Measurements from ENCODE around the gene RAB1A. TPM values are rescaled to one million over a fixed set of nuclear protein-coding genes. Genes with fewer than 3 reads are reported as not detected.

The RAB1A gene
- polyA plus RNA-seq, 3 donors, result 215 to 251 (median 237) TPM

- no peak for DNase-seq
Measured at GRCh38 chr2:65101071-65101470, 28.8 kb downstream of the RAB1A start.

- DNase-seq, result no peak
Measured at GRCh38 chr2:65098741-65099140, 31.2 kb downstream of the RAB1A start.

DNA sequence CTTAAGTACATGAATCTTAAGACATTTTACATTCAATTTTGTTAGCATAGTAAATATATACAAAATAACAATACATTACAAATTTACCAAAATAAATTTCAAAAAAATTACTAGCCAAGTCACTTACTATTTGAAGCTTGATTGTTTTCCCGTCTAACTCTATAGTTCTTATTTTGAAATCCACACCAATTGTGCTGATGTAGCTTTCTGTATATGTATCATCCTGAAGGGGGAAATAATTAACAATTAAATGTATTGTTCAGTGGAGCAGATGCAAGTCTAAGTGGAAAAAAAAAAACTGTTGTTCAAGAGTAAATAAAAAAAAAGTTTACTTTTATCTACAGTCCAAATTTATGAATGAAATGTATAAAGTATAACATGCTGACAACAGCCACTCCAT lies 32.1 kb downstream of the RAB1A start:
- no peak for DNase-seq

DNA sequence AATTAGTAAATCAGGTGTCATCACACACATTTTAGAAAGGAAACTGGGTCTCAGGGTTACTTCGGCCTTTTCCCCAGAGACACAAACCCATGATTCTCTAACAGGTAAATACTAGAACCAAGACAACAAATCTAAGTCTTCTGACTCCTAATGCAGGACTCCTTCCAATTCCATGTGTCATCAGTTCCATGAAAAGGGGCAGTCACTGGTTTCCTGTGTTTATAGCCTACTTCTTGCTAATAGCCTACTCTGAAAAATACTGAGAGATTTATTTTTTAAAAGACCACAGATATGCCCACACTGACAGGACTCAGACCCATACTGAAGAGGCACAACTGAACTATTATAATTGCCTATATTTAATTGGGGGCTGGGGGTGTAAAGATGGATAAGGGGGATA lies 33.0 kb downstream of the RAB1A start:
- DNase-seq, result no peak

DNA sequence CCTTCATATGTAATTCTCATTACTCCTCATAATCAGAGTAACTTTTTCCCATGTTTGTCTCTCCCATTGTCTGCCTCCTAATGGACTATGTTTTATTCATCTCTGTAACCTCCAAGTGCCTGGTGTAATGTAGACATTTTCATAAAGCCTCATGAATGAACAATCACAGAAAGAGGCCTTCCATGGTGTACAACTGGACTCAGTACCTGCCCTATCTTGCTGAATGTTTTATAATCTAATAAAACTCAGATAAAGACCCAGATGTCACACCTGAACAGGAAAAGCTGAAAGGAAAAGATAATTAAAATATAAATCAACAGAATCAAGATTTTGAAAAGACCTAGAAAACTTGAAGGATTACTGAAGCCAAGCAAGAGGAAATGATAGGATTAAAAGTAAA lies 36.7 kb downstream of the RAB1A start:
- no peak for DNase-seq

GRCh38 chr2:65092791-65093190 lies 37.1 kb downstream of the RAB1A start:
- DNase-seq, result no peak

- DNase-seq, result no peak
Measured at GRCh38 chr2:65085148-65085547, 44.8 kb downstream of the RAB1A start.

- no peak for DNase-seq
Measured at GRCh38 chr2:65081232-65081685, 48.6 kb downstream of the RAB1A start.

GRCh38 chr2:65079017-65079416 lies 50.9 kb downstream of the RAB1A start:
- DNase-seq, result no peak

- DNase-seq, result no peak
Measured at GRCh38 chr2:65077898-65078297, 52.0 kb downstream of the RAB1A start.

DNA sequence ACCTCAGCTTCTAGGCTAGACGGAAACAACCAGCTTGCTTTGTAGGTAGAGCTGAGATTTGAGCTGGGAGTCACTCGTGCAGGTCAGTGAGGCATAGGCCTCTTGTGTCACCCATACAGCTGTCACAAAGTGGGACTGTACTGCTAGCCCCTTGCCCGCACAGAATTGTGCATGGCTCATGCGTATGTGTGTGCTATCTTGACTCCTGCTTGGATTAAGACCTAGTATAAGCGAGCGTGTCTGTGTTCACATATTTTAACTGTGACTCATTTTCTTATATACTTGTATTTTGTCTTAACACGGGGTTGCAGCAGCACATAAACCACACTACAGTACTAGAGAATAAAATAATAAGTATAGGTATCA lies 53.6 kb downstream of the RAB1A start:
- DNase-seq, result no peak

GRCh38 chr2:65075605-65076344 lies 54.1 kb downstream of the RAB1A start:
- DNase-seq, result no peak

DNA sequence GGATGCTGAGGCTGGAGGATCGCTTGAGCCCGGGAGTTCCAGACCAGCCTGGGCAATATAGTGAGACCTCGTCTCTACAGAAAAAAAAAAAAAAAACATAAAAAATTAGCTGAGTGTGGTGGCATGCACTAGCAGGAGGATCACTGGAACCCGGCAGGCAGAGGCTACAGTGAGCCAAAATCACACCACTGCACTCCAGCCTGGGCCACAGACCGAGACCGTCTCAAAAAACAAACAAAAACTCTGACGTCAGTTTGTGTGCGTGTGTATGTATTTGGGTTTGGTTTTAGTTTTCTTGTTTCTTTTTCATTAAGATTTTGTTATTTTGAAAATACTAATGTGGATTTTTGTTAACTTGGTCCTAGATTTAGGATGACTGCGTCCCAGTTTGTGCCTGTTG lies 54.7 kb downstream of the RAB1A start:
- no peak for DNase-seq

- DNase-seq, result no peak
Measured at GRCh38 chr2:65073879-65074565, 55.9 kb downstream of the RAB1A start.

DNA sequence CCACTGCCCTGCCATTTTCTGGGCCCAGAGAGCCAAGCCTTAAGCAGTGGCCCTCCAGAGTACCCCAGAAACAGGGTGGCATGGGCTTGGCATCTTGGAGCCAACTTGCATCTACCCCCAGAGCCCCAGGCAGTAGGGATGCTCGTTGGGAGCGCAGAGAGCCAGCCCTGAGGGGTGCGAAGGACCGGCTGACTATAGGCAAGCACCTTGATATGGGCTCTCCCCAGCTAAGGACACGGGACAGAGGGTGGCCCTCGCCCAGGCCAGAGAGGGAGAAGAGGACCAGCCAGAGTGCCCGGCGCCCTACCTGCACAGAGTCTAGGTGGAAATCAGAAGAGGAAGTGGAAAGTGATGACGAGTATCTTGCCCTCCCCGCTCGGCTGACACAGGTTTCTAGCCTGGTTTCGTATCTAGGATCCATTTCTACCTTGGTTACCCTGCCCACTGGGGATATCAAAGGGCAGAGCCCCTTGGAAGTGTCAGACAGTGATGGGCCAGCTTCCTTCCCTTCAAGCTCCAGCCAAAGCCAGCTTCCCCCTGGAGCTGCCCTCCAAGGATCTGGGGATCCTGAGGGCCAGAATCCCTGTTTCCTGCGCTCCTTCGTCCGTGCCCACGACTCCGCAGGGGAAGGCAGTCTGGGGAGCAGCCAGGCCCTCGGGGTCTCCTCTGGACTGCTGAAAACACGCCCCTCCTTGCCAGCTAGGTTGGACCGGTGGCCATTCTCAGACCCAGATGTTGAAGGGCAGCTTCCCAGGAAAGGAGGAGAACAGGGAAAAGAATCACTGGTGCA lies 57.5 kb downstream of the RAB1A start:
- no peak for DNase-seq

- DNase-seq, result no peak
Measured at GRCh38 chr2:65071499-65072180, 58.3 kb downstream of the RAB1A start.

DNA sequence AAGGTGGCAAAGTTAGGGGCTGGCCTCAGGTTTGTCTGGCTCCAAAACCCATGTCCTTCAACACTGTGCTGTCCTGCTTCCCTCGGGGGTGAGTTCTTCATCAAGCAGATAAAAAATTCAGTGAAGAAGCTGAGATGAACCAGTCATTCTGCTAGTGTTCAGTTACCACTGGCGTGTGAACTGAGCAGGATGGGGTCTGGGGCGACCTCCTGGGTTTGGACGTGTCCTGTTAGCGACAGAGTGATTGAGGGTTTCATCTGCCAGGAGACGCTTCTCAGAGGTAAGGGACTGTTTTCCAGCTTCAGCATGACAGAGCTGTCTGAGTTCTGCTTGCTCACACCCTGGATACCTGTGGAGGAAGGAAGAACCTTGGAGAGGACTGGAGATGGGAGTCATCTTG lies 59.0 kb downstream of the RAB1A start:
- no peak for DNase-seq

GRCh38 chr2:65070172-65070830 lies 59.6 kb downstream of the RAB1A start:
- no peak for DNase-seq

GRCh38 chr2:65069439-65069824 lies 60.5 kb downstream of the RAB1A start:
- DNase-seq, result no peak

- DNase-seq, result no peak
Measured at GRCh38 chr2:65067806-65068553, 61.9 kb downstream of the RAB1A start.

Data from renal pelvis (tissue), 4 donors.